DMS79 (cell line): Measurements from ENCODE around the gene GOLGA8O.
"Not testable (repeated sequence)": the region's sequence is repeated elsewhere in the genome, so short reads cannot be mapped to it uniquely, and the experiment has no call there.

Experiments
- DNase-seq: peaks from one replicate; lab custom pipeline; 2025; lab: John Stamatoyannopoulos, UW

The GOLGA8O gene, protein sequence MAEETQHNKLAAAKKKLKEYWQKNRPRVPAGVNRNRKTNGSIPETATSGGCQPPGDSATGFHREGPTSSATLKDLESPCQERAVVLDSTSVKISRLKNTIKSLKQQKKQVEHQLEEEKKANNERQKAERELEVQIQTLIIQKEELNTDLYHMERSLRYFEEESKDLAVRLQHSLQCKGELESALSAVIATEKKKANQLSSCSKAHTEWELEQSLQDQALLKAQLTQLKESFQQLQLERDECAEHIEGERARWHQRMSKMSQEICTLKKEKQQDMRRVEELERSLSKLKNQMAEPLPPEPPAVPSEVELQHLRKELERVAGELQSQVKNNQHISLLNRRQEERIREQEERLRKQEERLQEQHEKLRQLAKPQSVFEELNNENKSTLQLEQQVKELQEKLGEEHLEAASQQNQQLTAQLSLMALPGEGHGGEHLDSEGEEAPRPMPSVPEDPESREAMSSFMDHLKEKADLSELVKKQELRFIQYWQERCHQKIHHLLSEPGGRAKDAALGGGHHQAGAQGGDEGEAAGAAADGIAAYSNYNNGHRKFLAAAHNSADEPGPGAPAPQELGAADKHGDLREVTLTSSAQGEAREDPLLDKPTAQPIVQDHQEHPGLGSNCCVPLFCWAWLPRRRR

DNA sequence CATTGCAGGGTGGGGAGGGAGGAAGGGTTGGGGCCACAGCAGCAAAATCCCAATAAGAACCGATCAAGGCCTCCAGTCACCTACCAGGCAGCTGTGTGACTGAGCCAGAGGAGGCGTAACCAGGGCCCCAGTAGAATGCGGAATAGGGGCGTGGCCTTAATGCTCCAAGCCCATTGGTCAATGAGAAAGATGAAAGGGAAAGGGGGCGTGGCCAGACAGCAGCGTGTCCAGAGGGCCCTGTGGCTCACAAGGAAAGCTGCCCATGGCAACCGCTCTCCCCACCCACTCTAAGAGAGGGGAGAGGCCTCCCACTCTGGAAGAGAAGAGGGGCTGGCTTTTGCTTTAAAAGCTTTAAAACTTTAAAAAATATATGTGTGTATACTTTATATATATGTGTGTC, at the start of gene GOLGA8O:
GOLGA8O (minus strand) TSS at position 101 of the 400 bp plus-strand sequence; CDS start at position 3, 98 bp downstream.
- DNase-seq: not testable (repeated sequence)

DNA sequence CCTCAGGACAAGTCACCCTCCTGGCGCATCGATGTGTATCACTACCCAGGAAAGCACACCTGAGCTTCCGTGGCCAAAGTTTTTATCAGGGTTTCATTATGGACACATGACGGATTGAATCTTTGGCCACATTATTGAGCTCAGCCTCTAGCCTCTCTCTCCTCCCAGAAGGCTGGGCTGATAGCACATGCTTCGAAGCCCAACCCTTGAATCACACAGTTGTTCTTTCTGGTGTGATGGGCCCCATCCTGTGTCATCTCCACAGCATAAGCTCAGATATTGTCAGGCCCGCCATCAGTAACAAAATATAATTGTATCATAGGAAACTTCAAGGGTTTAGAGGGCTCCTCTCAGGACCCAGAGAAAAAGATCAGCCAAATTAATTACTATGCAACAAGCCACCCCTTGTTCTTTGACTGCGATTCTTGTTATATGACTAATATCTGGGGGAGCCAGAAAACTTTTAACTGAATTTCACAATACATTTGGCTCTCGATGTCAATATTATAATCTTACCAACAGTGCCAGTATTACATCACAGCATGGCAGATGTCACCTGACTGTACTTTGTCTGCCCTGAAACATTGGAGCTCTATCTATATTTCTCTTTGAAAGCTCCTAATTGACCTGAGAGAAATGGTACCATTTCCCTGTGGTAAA, 48.8 kb upstream of the GOLGA8O start:
- not testable (repeated sequence) for DNase-seq

DNA sequence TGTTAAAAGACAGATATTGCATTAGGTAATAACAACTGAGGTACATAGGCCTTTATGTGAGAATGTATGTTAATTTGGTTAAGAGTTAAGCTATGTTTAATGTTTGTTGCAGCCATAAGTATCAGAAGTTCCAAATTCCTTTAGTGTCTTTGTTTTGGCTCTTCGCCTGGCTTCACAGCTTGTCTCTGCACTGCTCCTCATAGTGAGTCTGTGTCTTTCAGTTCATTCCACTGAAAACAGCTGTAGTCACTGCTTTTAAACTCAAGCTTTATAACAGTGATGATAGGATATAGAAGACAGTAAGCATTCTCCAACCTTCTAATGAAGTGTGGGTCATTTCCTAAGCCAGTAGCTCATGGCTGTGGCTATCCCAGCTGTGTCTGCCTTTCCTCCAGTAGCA, 47.5 kb upstream of the GOLGA8O start:
- DNase-seq: not testable (repeated sequence)

DNA sequence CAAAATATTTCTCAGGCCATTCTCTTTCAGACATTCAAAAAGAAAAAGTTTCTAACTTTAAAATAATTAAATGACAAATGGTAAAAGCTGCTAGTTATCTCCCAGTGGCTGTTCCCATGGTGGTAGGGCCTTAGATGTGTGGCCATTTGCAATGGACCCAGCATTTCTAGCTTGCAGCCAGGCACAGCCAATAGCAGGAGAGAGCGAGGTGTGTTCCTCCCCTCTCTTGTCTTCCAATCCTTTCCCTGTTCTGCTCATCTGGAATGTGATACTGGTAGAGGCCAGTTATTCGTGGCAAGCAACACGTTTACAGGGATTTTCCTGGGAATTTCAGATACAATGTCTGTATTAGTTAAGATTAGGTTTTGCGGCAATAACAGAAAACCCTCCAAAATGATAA, 37.3 kb upstream of the GOLGA8O start:
- DNase-seq: not testable (repeated sequence)

DNA sequence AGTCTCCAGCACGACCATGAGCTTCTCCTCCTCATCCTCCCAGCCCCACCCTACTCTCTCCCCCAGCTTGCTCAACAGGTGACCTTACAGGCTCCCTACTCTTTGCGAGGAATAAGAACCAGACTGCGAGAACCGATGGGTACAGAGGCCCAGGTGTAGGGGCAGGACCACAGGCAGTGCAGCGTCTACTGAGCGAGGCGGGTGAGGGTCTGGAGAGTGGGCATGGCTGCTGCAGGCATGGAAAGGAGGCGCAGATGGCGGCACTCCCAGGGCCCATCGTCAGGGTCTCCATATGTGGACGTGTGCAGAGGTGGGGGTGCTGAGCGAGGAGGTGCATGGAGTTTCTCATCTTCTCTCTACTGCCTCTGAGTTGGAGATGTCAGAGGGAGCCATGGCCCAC, 31.0 kb upstream of the GOLGA8O start:
- not testable (repeated sequence) for DNase-seq

DNA sequence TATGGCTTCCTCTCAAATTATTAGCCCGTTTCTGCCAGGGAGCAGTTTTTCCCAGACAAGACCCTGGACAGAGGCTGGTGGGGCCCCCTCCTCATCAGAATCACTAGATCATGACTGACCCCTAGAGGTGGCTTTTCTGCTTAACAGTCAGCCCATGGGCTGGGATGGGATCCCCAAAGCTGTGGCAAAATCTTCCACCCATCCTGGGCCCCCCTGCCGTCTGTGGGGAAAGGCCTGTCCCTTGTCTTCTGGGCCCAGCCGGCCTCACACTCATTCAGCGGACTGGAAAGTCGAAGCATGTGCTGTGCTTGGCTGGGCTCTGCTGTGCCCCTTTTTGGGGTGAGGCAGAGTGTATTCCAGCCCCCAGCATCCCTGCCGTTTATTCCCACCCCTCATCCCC, 27.9 kb upstream of the GOLGA8O start:
- DNase-seq: not testable (repeated sequence)

DNA sequence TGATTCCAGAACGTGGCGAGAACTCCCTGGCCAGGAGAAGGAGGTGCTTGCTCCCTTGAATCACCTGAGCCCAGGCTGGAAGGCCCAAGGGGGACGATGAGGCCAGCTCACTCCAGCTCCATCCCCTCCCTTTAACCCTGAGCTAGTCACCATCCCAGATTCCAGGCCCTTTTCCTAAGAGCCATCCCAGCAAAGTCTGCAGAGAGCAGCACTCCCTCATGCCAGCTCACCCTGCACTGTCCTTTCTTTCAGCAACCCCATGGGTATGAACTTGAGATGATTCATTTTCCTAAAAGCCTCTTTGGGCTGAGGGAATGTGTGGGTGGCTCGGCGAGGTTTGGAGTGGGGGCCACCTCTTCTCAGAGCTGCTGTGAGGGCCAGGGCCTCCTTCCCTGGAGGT, 26.2 kb upstream of the GOLGA8O start:
- DNase-seq: not testable (repeated sequence)

DNA sequence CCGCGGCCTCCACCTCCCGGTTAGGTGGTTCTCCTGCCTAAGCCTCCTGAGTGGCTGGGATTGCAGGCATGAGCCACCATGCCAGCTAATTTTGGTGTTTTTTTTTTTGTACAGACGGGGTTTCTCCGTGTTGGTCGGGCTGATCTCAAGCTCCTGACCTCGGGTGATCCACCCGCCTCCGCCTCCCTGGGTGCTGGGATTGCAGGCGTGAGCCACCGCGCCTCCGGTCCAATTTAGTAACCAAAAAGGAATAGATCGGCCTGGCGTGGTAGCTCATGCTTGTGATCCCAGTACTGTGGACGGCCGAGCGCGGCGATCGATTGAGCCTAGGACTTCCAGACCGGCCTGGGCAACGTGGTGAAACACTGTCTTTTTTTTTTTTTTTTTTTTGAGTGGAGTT, 12.6 kb upstream of the GOLGA8O start:
- not testable (repeated sequence) for DNase-seq

DNA sequence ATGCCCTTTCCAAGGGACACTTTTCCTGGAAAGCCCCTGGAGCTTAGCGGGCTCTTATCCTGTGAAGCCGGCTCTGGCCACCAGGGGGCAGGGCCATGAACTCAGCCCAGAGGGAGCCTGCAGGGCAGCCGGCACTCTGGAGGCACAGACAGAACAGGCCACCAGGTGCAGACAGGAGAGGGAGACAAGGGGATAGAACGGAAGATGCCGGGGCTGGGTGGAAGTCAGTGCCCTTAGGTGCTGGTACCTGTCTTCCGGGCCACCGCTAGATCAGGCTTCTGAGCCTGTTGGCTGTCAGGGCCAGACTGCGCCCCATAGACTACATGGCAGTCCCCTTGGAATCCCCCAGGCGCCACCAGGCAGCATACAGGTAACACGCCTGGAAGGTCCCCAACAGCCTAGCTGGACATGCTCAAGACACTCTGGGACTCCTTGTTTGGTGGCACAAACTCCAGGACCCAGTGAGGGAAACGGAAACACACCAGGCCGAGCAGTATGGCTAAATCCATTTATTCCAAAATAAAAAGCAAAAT, 14.9 kb downstream of the GOLGA8O start:
- DNase-seq: not testable (repeated sequence)

DNA sequence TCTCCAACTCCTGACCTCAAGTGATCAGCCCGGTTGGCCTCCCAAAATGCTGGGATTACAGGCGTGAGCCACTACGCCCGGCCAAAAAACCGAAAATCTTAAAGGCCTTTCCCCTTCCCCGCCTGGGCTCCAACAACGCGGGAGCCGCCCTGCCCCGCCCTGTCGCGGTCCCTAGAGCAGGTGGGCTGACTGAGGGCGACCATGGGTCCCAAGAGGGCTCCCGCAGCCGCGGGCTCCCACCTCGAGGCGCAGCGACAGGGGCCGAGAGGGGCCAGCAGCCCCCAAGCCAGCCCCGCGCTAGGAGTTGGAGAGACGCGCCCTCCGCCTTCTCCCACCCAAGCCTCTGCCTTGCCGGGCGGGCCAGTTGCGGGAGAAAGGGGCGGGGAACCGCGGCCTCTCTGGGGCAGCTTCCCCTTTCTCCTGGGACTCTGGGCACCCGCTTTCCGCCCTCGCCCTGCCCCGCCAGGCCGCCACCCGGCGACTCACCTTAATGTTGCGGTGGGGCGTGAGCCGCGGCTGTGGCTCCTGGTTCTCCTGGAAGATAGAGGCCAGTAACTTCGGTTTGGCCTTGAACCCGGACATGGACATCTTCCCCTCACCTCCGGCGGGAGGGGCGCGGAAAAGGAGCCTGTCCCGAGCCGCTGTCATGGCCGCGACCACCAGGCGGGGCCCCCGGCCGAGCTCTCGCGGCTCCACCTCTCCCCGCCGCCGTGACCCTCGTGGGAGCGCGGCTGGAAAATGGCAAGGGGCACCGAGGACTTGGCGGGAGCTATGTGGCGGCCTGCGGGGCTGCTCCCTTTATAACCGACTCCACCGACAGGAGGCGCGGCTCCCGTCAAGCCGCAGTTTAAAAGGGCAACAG, 21.1 kb downstream of the GOLGA8O start:
- DNase-seq: not testable (repeated sequence)

DNA sequence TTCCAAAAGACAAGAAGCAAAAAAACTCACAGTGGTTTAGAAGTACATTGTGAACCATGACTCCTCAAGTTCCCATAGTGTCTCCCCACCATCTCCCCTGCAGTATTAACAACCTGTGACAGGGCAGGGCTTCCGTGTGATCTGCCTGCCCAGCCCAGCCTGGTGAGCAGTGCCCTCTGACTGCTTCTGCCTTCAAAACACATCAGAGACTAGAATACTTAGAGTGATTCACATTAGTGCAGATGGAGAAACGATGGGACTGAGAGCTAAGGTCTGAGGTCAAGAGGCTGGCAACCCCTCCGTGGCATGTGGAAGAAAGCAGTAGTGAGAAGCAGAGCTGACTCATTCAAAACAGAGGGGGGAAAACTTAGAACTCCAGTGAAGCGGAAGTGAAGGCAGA, 27.8 kb downstream of the GOLGA8O start:
- not testable (repeated sequence) for DNase-seq

DNA sequence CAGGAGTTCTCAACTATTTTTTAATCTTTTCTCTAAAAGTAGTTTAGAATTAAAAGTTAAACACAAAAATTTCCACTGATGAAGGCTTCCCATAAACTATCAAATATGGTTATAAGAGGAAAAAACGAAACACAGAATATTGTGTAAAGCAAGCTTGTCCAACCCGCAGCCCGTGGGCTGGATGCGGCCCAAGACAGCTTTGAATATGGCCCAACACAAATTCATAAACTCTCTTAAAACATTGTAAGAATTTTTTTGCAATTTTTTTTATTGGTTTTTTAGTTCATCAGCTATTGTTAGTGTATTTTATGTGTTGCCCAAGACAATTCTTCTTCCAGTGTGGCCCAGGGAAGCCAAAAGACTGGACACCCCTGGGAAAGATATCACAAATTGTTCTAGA, 28.9 kb downstream of the GOLGA8O start:
- not testable (repeated sequence) for DNase-seq

DNA sequence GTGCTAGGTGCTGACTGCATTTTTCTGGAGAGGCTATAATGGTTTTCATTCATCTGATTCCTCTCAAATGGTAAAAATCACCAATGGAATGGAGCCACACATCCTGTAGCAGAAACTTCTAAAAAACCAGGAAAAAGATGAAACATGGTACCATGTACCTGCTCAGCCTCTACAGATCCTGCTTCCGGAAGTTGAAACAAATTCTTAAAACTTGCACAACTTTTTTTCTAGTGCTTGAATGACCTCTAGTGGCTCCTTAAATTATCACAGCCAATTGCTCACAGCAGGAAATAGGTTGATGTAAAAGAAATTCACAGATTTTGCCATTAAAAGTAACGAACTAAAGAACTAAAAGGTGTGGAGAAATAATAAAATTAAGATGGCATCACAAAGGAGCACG, 47.5 kb downstream of the GOLGA8O start:
- DNase-seq: not testable (repeated sequence)

DNA sequence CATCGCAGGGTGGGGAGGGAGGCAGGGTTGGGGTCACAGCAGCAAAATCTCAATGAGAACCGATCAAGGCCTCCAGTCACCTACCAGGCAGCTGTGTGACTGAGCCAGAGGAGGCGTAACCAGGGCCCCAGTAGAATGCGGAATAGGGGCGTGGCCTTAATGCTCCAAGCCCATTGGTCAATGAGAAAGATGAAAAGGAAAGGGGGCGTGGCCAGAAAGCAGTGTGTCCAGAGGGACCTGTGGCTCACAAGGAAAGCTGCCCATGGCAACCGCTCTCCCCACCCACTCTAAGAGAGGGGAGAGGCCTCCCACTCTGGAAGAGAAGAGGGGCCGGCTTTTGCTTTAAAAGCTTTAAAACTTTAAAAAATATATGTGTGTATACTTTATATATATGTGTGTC, 52.2 kb downstream of the GOLGA8O start, which contains the start of gene GOLGA8K:
GOLGA8K (minus strand) TSS at position 101 of the 400 bp plus-strand sequence; CDS start at position 3, 98 bp downstream.
- not testable (repeated sequence) for DNase-seq

DNA sequence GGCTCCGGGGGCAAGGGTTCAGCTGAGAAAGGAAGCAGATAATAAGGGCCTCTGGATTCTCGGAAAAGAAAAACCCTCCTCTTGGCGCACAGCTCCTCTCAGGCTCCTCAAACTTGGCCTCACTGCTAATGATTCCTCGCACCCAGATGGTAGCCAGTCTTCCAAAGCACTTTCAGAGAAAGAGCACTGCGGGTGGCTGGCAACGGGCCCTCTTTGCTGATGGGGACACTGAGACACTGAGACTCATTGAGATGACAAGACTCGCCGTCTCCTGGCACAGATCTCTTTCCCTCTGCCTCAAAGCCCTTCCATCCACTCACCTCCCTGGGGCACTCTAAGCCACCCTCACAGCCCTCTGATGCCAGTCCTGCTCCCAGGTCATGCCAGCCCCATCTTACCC, 58.9 kb downstream of the GOLGA8O start:
- DNase-seq: not testable (repeated sequence)
